GM12892 (cell line): ENCODE results near the gene MAG.

Source experiments
- POLR2A ChIP-seq: IDR thresholded peaks from 2 replicates; pipeline ENCODE4 v1.6.1; 2011; ENCODE audit warnings: low read depth, low read length, control low read depth
- TAF1 ChIP-seq: IDR thresholded peaks from 2 replicates; pipeline ENCODE4 v1.6.1; 2011; ENCODE audit warnings: low read depth, mild to moderate bottlenecking, control low read depth, low read length, borderline replicate concordance

- TF ChIP-seq POLR2A (no peak), TAF1 (no peak)
Observed at GRCh38 chr19:35293363-35293739, 1.4 kb downstream of the MAG start.
